ENCODE data around the gene ZNF750. TPM values are rescaled to one million over a fixed set of nuclear protein-coding genes. Genes with fewer than 3 reads are reported as not detected.

Gene ZNF750
- total and polyA plus RNA-seq, 2 of the 13 experiments (the other 11 are each of a cell fraction or from before 2014, with no cell fraction given), result not detected

GRCh38 chr17:82810644-82811430 is 29.0 kb downstream of the ZNF750 start:
- TF ChIP-seq ZFX (CRISPR knock-in tag; IDR thresholded peaks at IDR 0.05; ENCODE audit: low read depth), result peak; percentile 23; the same call in 1 of the 2 replicates
- no peak for TF ChIP-seq BCL3 (CRISPR knock-in tag; IDR thresholded peaks at IDR 0.05)
- no peak for TF ChIP-seq IKZF1 (IDR thresholded peaks at IDR 0.05)
- TF ChIP-seq ZBTB33 (CRISPR knock-in tag; IDR thresholded peaks at IDR 0.05), result 0 out of 2 replicates have a peak, but pooled peaks have one; percentile 44
- TF ChIP-seq CSRNP1 (CRISPR knock-in tag; IDR thresholded peaks at IDR 0.05), result no peak
- Histone ChIP-seq H3K4me1 (ENCODE audit: insufficient read depth, low read length) (no peaks in the 10 kb centered on the region), H3K9ac (ENCODE audit: insufficient read depth, low read depth, low read length) (no peak overlapping the region), H3K27ac (ENCODE audit: extremely low read length, insufficient read depth, low read length) (no peak overlapping the region), H3K27me3 (ENCODE audit: control insufficient read depth in 1 of 2, insufficient read depth in 2 of 2, low read length in 2 of 2) (no peaks in the 10 kb centered on the region), H3K36me3 (replicated peaks in 1 of 2; ENCODE audit: control insufficient read depth in 1 of 2, insufficient read depth in 2 of 2, low read length in 2 of 2) (peaks cover 34 to 55% of the 10 kb centered on the region in 2 experiments), H2AFZ (ENCODE audit: low read length) (no peak overlapping the region), H4K20me1 (ENCODE audit: insufficient read depth, low read length) (no peaks in the 10 kb centered on the region), H3K4me2 (ENCODE audit: low read depth, low read length) (no peak overlapping the region), H3K9me3 (ENCODE audit: low read length) (no peaks in the 10 kb centered on the region), H3K79me2 (ENCODE audit: insufficient read depth, low read length) (no peaks in the 10 kb centered on the region), H3K4me3 (replicated peaks in 1 of 3; ENCODE audit: insufficient read depth in 1 of 3, low read depth in 2 of 3, low read length in 3 of 3) (no peak overlapping the region)
- 95% methylated on average over 22 of the region's 22 CpGs for WGBS (ENCODE audit: low lambda C conversion rate)
- POLR2A ChIA-PET, result no interaction called here
- ATAC-seq, result no peak
- CTCF ChIA-PET (ENCODE audit: low intra/inter-chr PET ratio, low total read pairs), result no interaction called here
- no peak for DNase-seq (ENCODE audit: low spot score)
- intact Hi-C loops (cut with micrococcal nuclease; ENCODE audit: unreplicated experiment) (no loop called here), in situ Hi-C loops (cut with HindIII; ENCODE audit: extremely low pct_ligation_motif_present, low pct_unique_long_range_greater_than_20kb) (no loop called here)
- FAIRE-seq, result no peak
- BruUV-seq (replicated peaks), result no TSS peak
